Body of pancreas (tissue), 4 donors: ENCODE data around the gene FIBP. TPM values are rescaled to one million over a fixed set of nuclear protein-coding genes. Genes with fewer than 3 reads are reported as not detected.
A peak's percentile ranks its signal among the peaks of the same experiment; 100 is the strongest.

ENCODE experiments used
- ATAC-seq: fragments of 150-250 bp; one replicate; pipeline ENCODE4 v1.9.1; 2016
- DNase-seq, 4 donors: peaks; one replicate each; pipeline ENCODE4 v3.0.0-alpha.2; 2019
- H3K27ac ChIP-seq, 4 donors: fragments of 200-600 bp; sonication (generic); 1 replicate in 3 of 4; 2 replicates in 1 of 4; pipeline versions ENCODE4 v1.5.1 to v1.6.1; 2016 to 2019; ENCODE audit warnings: mild to moderate bottlenecking in 1 of 4, mixed read lengths in 1 of 4, moderate library complexity in 1 of 4
- H3K27me3 ChIP-seq, 2 donors: fragments of 200-600 bp; sonication (generic); one replicate each; pipeline ENCODE4 v1.6.0; 2016; ENCODE audit warnings: mild to moderate bottlenecking in 1 of 2
- H3K36me3 ChIP-seq, 2 donors: fragments of 200-600 bp; sonication (generic); replicated peaks in 1 of 2; 2 replicates each; pipeline ENCODE4 v1.5.1; 2016; ENCODE audit warnings: low read depth in 2 of 2; ENCODE audit not compliant: insufficient read depth in 1 of 2
- H3K4me1 ChIP-seq: fragments of 200-600 bp; sonication (generic); one replicate; pipeline ENCODE4 v1.6.0; 2016
- H3K4me3 ChIP-seq, 2 donors: fragments of 200-600 bp; sonication (generic); 1 replicate in 1 of 2; 2 replicates in 1 of 2; pipeline ENCODE4 v1.5.1; 2016 to 2019
- H3K9me3 ChIP-seq, 3 donors: fragments of 200-600 bp; sonication (generic); 1 replicate in 2 of 3; 2 replicates in 1 of 3; pipeline ENCODE4 v1.5.1; 2016
- POLR2A ChIP-seq, 3 donors: fragments of 450-650 bp; IDR thresholded peaks; one replicate each; pipeline ENCODE4 v1.6.1; 2016; ENCODE audit warnings: antibody characterized with exemption in 3 of 3, mild to moderate bottlenecking in 2 of 3
- WGBS, 2 donors: methylation state at CpG; one replicate each; pipeline ENCODE4 v1.1.5; 2017; 5-methylcytosine and 5-hydroxymethylcytosine counted together
- intact Hi-C: fragments of 100-400 bp; cut with DNase I; formaldehyde crosslinking; loops from one replicate; pipeline ENCODE4 v1.15.1; 2023
- total RNA-seq, 2 donors: library from RNA; depleted of rRNA; stranded (reverse); fragments of >200 nt; gene quantifications; one replicate each; pipeline ENCODE4 v1.1.0, GENCODE V29; 2016
- TF ChIP-seq, protein P1 (sequence below), 7 experiments: fragments of 450-650 bp in 4 of 7; fragments of 200-600 bp in 3 of 7; sonication (generic) in 3 of 7; IDR thresholded peaks; one replicate each; pipeline ENCODE4 v1.5.1; 2016 to 2019; ENCODE audit warnings: antibody characterized with exemption in 7 of 7

Gene FIBP
- total RNA-seq, 2 donors from 2014 or later = 40.2 to 49.5 TPM

DNA sequence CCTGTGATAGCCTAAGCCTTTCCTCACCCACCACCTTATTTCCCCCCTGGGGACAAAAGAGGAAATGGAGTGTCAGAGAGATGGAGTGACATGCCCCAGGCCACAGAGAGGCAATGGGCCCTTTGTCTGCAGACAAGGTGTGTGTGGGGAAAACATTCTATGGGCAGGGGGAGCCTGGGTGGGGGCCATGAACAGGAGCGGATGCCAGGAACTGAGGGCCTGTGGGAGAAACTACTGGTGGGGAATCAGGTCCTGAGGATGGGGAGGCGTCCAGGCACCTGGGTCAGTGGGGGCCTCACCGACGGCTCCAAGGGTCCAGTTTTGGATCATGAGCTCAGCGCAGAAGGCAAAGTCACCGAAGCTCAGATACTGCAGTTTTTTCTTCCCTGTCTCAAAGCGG lies 3.0 kb downstream of the FIBP start:
- ATAC-seq (no peak), DNase-seq (no peak)
- intact Hi-C loops = no loop called here
- Histone ChIP-seq H3K27ac (no peak overlapping the region), H3K4me3 (no peak overlapping the region), H3K36me3 (peaks cover 0 to 7% of the 10 kb centered on the region in 2 donors), H3K27me3 (no peaks in the 10 kb centered on the region), H3K4me1 (peaks cover 32% of the 10 kb centered on the region), H3K9me3 (no peaks in the 10 kb centered on the region)
- TF ChIP-seq POLR2A (IDR thresholded peaks at IDR 0.05) = no peak
- TF ChIP-seq, protein P1, sequence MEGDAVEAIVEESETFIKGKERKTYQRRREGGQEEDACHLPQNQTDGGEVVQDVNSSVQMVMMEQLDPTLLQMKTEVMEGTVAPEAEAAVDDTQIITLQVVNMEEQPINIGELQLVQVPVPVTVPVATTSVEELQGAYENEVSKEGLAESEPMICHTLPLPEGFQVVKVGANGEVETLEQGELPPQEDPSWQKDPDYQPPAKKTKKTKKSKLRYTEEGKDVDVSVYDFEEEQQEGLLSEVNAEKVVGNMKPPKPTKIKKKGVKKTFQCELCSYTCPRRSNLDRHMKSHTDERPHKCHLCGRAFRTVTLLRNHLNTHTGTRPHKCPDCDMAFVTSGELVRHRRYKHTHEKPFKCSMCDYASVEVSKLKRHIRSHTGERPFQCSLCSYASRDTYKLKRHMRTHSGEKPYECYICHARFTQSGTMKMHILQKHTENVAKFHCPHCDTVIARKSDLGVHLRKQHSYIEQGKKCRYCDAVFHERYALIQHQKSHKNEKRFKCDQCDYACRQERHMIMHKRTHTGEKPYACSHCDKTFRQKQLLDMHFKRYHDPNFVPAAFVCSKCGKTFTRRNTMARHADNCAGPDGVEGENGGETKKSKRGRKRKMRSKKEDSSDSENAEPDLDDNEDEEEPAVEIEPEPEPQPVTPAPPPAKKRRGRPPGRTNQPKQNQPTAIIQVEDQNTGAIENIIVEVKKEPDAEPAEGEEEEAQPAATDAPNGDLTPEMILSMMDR (IDR thresholded peaks at IDR 0.05) = no peak
- WGBS, 2 donors = 76 to 87% methylated on average over 5 to 7 of the region's 7 CpGs

DNA sequence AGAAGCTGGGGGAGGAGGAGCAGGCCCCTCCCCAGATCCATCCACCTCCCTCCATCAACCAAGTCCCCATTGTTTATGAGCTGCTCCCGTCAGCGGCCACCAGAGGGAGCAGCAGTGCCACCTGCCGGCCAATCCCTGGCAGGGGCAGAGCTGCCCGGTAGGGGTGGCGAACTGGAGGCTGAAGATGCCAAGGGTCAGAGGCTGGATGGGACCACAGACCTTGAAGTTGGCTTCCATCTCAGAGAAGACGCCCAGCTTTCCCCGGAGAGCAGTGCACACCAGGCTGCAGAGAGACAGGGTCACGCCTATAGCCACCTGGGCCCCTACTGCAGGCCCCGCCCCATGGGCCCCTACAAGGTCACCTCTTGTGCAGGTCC lies 3.6 kb downstream of the FIBP start:
- no peaks in the 10 kb centered on the region for H3K9me3 ChIP-seq
- 0 to 18% methylated on average over 3 to 9 of the region's 9 CpGs for whole genome bisulfite sequencing, 2 donors
- no peak for TF ChIP-seq POLR2A (IDR thresholded peaks at IDR 0.05)
- TF ChIP-seq, protein P1 (IDR thresholded peaks at IDR 0.05) = peak; percentile 97 to 100 (median 99)
- peaks cover 0 to 7% of the 10 kb centered on the region in 2 donors for H3K36me3 ChIP-seq
- H3K4me1 ChIP-seq = peaks cover 27% of the 10 kb centered on the region
- peak; percentile 37 for ATAC-seq
- no peaks in the 10 kb centered on the region for H3K27me3 ChIP-seq
- no peak overlapping the region for H3K4me3 ChIP-seq
- no peak overlapping the region for H3K27ac ChIP-seq
- peak; percentile 75 to 82 (median 80) for DNase-seq
- intact Hi-C loops = loop anchor here (5.0 kb wide), 1 partner anchor 98 kb away; no protein-coding TSS in a partner anchor

DNA sequence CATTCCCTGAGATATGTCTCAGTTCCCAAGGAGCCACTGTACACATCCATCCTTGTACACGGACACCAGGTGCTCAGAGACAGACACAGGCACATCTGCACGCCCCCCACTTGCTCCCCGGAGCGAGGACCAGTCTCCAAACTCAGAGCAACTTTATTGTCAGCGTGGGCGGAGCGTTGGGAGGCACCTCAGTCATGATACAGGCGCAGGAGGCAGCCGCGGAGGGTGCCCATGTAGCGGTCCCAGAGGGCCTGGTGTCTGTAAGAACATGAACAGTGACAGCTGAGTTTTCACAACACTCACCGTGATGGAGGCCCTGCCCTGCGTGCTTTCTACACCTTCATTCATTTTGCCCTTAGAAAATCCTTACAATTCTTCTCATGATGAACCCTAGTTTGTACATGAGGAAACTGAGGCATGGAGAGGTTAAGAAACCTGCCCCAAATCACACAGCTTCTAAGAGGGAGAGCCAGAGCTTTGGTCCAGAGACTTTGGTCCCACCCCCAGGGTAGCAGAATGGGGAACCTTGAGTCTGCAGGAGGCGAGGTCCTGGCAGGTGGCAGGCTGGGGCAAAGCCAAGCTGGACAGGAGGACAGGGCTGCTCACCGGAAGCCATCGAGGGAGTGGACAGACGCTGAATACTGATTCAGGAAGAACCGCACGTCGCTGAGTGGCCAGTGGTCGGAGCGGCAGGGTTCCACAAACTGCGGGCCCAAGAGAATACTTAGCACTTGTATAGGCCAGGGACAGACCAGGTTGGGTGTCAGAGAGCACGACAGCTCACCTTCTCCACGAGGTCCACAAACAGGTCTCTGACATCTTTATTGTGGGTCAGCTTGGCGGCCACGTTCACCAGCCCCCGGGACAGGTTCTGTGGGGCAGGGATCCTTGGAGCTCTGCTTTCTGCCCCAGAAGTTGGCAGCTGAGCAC lies 4.2 kb downstream of the FIBP start:
- Histone ChIP-seq H3K4me1 (peaks cover 21% of the 10 kb centered on the region), H3K36me3 (peaks cover 0 to 7% of the 10 kb centered on the region in 2 donors), H3K9me3 (no peaks in the 10 kb centered on the region), H3K4me3 (no peak overlapping the region), H3K27me3 (no peaks in the 10 kb centered on the region), H3K27ac (no peak overlapping the region)
- 74 to 76% methylated on average over 28 of the region's 28 CpGs for WGBS, 2 donors
- no peak for ATAC-seq
- no peak for DNase-seq
- intact Hi-C loops = loop anchor here (5.0 kb wide), 1 partner anchor 98 kb away; no protein-coding TSS in a partner anchor
- TF ChIP-seq, protein P1 (IDR thresholded peaks at IDR 0.05) = no peak
- TF ChIP-seq POLR2A (IDR thresholded peaks at IDR 0.05) = no peak

DNA sequence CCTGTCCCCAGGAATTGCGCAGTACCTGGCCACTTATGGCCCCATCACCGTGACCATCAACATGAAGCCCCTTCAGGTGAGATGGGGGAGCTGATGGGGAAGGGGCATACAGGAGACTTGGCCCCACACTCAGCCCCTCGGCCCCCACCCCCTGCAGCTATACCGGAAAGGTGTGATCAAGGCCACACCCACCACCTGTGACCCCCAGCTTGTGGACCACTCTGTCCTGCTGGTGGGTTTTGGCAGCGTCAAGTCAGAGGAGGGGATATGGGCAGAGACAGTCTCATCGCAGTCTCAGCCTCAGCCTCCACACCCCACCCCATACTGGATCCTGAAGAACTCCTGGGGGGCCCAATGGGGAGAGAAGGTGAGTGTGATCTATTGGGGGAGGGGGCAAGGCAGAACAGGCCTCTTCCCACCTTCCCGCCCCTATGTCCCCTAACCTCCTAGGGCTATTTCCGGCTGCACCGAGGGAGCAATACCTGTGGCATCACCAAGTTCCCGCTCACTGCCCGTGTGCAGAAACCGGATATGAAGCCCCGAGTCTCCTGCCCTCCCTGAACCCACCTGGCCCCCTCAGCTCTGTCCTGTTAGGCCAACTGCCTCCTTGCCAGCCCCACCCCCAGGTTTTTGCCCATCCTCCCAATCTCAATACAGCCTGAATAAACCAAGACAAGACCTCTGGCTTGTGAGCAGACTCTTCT lies 5.1 kb downstream of the FIBP start:
- peaks cover 16% of the 10 kb centered on the region for H3K4me1 ChIP-seq
- H3K27ac ChIP-seq = no peak overlapping the region
- H3K9me3 ChIP-seq = no peaks in the 10 kb centered on the region
- peaks cover 0 to 7% of the 10 kb centered on the region in 2 donors for H3K36me3 ChIP-seq
- no peaks in the 10 kb centered on the region for H3K27me3 ChIP-seq
- ATAC-seq (no peak), DNase-seq (no peak)
- WGBS, 2 donors = 85 to 96% methylated on average over 11 to 13 of the region's 13 CpGs
- TF ChIP-seq, protein P1 (IDR thresholded peaks at IDR 0.05) = no peak
- TF ChIP-seq POLR2A (IDR thresholded peaks at IDR 0.05) = no peak
- intact Hi-C loops = loop anchor here (5.0 kb wide), 1 partner anchor 99 kb away; no protein-coding TSS in a partner anchor
- H3K4me3 ChIP-seq = no peak overlapping the region
